ENCODE data around the gene TIPIN. TPM values are rescaled to one million over a fixed set of nuclear protein-coding genes. Genes with fewer than 3 reads are reported as not detected.

TIPIN gene
- total RNA-seq, 4 donors from 2014 or later: 2.9 to 9.1 (median 4.3) TPM

GRCh38 chr15:66290518-66290917 is 66.0 kb downstream of the TIPIN start:
- H3K4me1 ChIP-seq: peaks cover 0 to 56% (median 9%) of the 10 kb centered on the region in 3 donors
- H3K27me3 ChIP-seq: no peaks in the 10 kb centered on the region
- H3K9me3 ChIP-seq: no peaks in the 10 kb centered on the region
- H3K36me3 ChIP-seq: peaks cover 0 to 1% of the 10 kb centered on the region in 2 donors
- ATAC-seq: no peak
- H3K27ac ChIP-seq: no peak overlapping the region
- TF ChIP-seq EP300 (IDR thresholded peaks at IDR 0.05): no peak
- TF ChIP-seq POLR2AphosphoS5 (IDR thresholded peaks at IDR 0.05): no peak
- TF ChIP-seq, protein P1, sequence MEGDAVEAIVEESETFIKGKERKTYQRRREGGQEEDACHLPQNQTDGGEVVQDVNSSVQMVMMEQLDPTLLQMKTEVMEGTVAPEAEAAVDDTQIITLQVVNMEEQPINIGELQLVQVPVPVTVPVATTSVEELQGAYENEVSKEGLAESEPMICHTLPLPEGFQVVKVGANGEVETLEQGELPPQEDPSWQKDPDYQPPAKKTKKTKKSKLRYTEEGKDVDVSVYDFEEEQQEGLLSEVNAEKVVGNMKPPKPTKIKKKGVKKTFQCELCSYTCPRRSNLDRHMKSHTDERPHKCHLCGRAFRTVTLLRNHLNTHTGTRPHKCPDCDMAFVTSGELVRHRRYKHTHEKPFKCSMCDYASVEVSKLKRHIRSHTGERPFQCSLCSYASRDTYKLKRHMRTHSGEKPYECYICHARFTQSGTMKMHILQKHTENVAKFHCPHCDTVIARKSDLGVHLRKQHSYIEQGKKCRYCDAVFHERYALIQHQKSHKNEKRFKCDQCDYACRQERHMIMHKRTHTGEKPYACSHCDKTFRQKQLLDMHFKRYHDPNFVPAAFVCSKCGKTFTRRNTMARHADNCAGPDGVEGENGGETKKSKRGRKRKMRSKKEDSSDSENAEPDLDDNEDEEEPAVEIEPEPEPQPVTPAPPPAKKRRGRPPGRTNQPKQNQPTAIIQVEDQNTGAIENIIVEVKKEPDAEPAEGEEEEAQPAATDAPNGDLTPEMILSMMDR (IDR thresholded peaks at IDR 0.05): no peak
- TF ChIP-seq POLR2A (IDR thresholded peaks at IDR 0.05): no peak
- H3K4me3 ChIP-seq: no peak overlapping the region

GRCh38 chr15:66290007-66290406 is 66.5 kb downstream of the TIPIN start:
- Histone ChIP-seq H3K27ac (no peak overlapping the region), H3K27me3 (no peaks in the 10 kb centered on the region), H3K4me1 (peaks cover 0 to 51% (median 6%) of the 10 kb centered on the region in 3 donors), H3K36me3 (peaks cover 0 to 4% of the 10 kb centered on the region in 2 donors), H3K4me3 (no peak overlapping the region), H3K9me3 (no peaks in the 10 kb centered on the region)
- WGBS, 2 donors (ENCODE audit: low coverage in 1 of 2): 90 to 100% methylated on average over 2 to 3 of the region's 3 CpGs
- ATAC-seq: no peak
- TF ChIP-seq, protein P1 (IDR thresholded peaks at IDR 0.05): no peak
- no peak for TF ChIP-seq POLR2AphosphoS5 (IDR thresholded peaks at IDR 0.05)
- TF ChIP-seq EP300 (IDR thresholded peaks at IDR 0.05): no peak
- TF ChIP-seq POLR2A (IDR thresholded peaks at IDR 0.05): no peak

- no peak for TF ChIP-seq EP300 (IDR thresholded peaks at IDR 0.05)
- TF ChIP-seq POLR2A (IDR thresholded peaks at IDR 0.05): no peak
- TF ChIP-seq POLR2AphosphoS5 (IDR thresholded peaks at IDR 0.05): no peak
- TF ChIP-seq, protein P1 (IDR thresholded peaks at IDR 0.05): no peak
- peaks cover 0 to 12% of the 10 kb centered on the region in 2 donors for H3K36me3 ChIP-seq
- no peak for ATAC-seq
- H3K27ac ChIP-seq: no peak overlapping the region
- H3K4me1 ChIP-seq: peaks cover 0 to 41% (median 4%) of the 10 kb centered on the region in 3 donors
- WGBS, 2 donors (ENCODE audit: low coverage in 1 of 2): 37 to 59% methylated on average over 5 of the region's 6 CpGs
- no peak overlapping the region for H3K4me3 ChIP-seq
- no peaks in the 10 kb centered on the region for H3K27me3 ChIP-seq
- no peaks in the 10 kb centered on the region for H3K9me3 ChIP-seq
Measured at GRCh38 chr15:66288551-66289185, 67.8 kb downstream of the TIPIN start.

DNA sequence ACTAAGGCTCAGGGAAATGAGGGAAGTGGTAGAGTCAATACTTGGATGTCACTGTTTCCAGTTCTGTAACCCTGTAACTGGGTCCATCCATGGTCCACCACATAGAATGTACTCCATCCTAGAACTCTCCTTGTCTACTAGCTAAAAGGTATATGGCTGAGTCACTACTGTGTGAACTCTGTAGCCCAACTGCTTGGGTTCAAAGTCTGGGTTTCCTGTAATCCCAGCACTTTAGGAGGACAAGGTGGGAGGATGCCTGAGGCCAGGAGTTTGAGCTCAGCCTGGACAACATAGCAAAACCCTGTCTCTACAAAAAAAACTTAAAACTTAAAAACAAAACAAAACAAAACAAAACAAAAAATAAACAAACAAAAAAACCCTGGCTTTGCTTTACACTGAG is 68.4 kb downstream of the TIPIN start:
- Histone ChIP-seq H3K27ac (no peak overlapping the region), H3K36me3 (peaks cover 0 to 12% of the 10 kb centered on the region in 2 donors), H3K27me3 (no peaks in the 10 kb centered on the region), H3K9me3 (no peaks in the 10 kb centered on the region), H3K4me3 (no peak overlapping the region), H3K4me1 (peaks cover 0 to 41% (median 4%) of the 10 kb centered on the region in 3 donors)
- ATAC-seq: no peak
- TF ChIP-seq EP300 (IDR thresholded peaks at IDR 0.05) (no peak), POLR2AphosphoS5 (IDR thresholded peaks at IDR 0.05) (no peak), POLR2A (IDR thresholded peaks at IDR 0.05) (no peak)
- TF ChIP-seq, protein P1 (IDR thresholded peaks at IDR 0.05): no peak

DNA sequence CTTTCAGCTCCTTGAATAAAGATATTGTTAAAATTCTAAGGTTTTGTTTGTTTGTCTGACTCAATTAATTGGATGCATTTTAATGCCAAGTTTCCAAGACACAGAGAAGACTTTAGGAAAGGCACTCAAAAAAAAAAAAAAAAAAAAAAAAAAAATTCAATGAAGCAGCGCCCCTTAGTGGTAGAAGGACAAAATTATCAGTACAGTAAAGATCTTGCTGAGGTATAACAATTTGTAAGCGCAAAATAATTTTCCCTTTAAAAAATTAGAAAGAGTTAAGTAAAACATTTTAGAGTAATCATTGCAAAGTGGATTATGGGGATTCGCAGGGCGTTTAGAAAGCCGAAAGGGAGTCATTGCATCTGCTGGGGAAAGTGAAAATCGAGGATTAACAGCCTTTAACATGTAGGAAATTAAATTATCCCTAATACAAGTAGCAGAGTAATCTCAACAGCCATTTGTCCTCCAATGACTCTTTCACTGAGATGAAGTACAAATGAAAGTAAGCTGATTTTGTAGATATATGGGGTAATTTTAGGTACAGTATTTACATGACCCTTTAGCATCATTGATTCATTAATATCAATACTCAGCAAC is 68.9 kb downstream of the TIPIN start:
- H3K4me1 ChIP-seq: peaks cover 0 to 37% (median 4%) of the 10 kb centered on the region in 3 donors
- no peaks in the 10 kb centered on the region for H3K9me3 ChIP-seq
- no peak for ATAC-seq
- TF ChIP-seq EP300 (IDR thresholded peaks at IDR 0.05) (no peak), POLR2AphosphoS5 (IDR thresholded peaks at IDR 0.05) (no peak), POLR2A (IDR thresholded peaks at IDR 0.05) (no peak)
- TF ChIP-seq, protein P1 (IDR thresholded peaks at IDR 0.05): peak; percentile 27 to 56 (median 32)
- H3K27ac ChIP-seq: no peak overlapping the region
- peaks cover 0 to 12% of the 10 kb centered on the region in 2 donors for H3K36me3 ChIP-seq
- no peaks in the 10 kb centered on the region for H3K27me3 ChIP-seq
- no peak overlapping the region for H3K4me3 ChIP-seq
- 11 to 12% methylated on average over 6 of the region's 6 CpGs for WGBS, 2 donors (ENCODE audit: low coverage in 1 of 2)

All from gastroesophageal sphincter (tissue), 4 donors.